HG03159 (cell line): ENCODE results near the gene OSTF1.

Experiments
- ATAC-seq: cut with Tn5 transposase; IDR thresholded peaks from one replicate; pipeline ENCODE4 v1.9.1; 2021; ENCODE audit warnings: mild to moderate bottlenecking, moderate library complexity; ENCODE audit not compliant: unreplicated experiment

The OSTF1 gene

GRCh38 chr9:75084081-75084672 lies 4.1 kb upstream of the OSTF1 start:
- ATAC-seq = no peak

DNA sequence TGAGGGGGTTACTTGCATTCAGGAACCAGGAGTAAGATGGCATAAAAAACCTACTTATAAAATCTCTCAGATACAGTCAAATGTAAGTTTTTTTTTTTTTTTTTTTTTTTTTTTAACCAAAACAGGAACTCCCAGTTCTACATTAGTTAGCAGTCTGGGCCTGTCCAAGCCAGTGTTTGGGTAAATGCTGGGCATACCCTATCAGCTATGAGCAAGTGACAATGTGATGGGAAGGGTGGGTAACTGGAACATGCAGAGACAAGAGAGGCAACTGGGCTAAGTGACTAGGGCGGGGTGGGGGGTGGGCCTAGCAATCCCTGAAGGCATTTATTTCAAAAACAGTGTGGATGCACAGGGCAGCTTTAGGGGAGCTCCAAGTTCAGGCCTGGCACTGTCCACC lies 2.7 kb upstream of the OSTF1 start:
- no peak for ATAC-seq

GRCh38 chr9:75086541-75087288 lies 1.6 kb upstream of the OSTF1 start:
- ATAC-seq = no peak

DNA sequence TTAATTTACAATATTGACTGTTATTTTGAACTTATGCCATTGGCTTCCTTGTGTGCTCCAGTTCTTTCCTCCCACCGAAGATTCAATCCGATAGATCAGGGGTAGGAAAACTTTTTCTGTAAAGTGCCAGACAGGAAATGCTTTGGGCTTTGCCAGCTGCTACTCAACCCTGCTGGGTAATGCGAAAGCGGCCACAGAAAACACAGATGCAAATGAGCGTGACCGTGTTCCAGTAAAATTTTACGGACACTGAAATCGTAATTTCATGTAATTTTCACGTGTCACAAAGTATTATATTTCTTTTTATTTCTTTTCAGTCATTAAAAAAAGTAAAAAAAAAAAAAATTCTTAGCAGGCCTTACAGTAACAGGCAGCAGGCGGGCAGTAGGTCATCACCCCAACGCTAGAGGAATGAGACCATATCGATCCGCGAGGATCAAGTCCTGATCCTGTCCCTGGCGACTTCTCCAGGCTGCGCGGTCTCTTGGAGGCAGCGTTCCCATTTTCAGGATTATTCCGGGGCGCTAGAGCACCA lies 958 bp upstream of the OSTF1 start:
- peak; percentile 30 for ATAC-seq

- ATAC-seq = peak; percentile 40
These were observed 495 bp downstream of the OSTF1 start for GRCh38 chr9:75088646-75089372.

GRCh38 chr9:75089373-75089766 lies 1.1 kb downstream of the OSTF1 start:
- no peak for ATAC-seq

DNA sequence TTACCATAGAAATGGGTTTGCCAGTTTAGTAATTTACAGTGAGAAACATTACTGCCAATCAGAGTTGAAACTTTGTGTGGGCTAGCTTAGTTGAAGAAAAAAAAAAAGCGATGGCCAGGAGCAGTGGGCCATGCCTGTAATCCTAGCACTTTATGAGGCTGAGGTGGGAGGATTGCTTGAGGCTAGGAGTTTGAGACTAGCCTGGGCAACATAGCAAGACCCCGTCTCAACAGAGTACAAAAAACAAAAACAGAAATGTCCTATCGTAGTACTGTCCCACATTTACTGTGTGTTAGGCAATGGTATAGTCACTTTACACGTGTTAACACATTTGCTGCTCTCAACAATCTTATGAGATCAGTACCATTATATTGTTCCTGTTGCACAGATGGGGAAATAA lies 2.3 kb downstream of the OSTF1 start:
- ATAC-seq = no peak

GRCh38 chr9:75092766-75093165 lies 4.5 kb downstream of the OSTF1 start:
- ATAC-seq = no peak

- ATAC-seq = no peak
These were observed 8.5 kb downstream of the OSTF1 start for GRCh38 chr9:75096796-75097195.

DNA sequence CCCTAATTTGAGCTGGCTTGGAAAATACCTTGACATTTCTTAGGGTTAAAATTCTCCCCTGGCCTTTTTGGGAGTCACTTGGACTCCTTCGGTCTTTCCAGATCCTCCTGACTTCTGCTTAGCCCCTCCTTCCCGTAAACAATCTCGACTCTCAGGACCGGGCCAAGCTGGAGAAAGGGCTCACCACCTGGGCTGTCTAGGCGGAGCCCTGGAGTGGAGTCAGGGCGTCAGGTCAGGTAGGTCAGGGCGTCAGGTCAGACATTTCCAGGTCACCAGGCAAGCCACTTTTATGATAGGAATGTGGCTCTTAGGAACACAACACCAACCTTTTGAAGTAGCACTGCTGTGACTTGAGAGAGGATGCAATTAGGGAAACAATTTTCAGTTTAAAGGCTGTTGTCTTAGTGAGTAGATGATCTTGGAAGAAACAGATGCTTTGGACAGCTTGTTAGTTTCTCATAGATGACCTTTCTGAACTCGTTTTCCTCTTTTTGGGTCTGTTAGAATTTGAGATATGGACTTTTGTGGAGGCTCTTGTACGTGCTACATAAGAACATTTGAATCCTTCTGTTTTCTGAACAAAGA lies 12.8 kb downstream of the OSTF1 start:
- ATAC-seq = no peak

DNA sequence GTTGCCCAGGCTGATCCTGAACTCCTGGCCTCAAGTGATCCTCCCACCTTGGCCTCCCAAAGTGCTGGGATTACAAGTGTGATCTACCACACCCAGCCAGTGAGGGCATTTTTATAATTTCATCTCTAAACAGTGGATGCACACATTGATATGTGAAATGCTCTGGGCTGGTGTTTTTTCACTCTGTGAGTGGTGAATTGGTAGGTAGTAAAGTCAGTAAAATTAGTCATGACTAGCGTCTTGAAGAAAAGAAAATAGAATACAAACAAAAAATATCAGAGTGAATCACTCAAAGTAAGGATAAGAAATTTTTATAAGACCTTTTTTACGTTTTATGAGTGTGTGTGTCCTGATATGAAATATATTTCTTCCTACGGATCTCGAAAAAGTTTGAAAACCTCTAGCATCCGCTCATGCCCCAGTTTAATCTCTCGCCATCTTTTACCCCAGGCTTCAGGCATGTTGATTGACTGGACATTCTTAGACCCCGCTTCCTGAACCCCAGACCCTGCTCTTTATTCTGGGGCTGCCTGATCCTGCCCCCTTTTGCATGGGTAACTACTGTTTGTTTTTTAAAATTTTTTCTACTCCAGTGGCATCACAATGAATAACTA lies 14.0 kb downstream of the OSTF1 start:
- no peak for ATAC-seq

DNA sequence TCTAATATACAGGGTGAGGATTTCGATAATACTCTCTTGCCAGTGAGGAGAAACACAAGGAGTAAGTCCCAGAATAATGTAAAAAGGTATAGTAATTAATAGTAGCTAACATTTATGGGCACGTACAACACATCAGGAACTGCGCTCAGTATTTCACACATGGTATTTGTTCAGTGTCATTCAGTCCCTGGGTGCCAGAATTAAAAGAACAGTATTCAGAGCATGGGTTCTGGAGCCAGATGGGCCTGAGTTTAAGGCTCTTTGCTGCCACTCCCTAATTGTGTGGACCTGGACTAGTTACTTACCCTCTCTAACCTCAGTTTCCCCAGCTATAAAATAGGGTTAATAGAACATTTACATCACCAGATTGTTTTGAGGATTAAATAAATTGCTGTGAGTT lies 16.3 kb downstream of the OSTF1 start:
- no peak for ATAC-seq

DNA sequence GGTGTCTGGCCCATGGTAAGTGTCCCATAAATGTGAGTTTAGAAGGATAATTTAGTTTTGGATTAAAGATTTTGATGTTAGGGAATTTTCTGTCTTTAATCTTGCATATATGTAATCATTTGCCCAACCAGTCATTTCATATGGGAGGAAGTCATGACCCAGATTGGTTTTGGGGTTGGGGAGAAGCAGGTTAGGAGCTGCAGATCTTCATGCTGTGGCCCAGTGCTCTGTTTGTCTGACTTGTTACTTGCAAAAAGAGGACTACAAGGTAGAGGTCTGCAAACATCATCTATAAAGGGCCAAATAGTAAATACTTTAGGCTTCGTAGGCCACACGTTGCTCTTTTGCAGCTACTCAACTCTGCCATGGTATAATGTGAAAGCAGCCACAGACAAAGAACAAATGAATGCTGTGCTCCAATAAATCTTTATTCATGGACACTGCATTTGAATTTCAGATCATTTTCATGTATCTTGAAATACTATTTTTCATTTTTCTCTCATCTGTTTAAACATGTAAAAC lies 16.8 kb downstream of the OSTF1 start:
- ATAC-seq = no peak

DNA sequence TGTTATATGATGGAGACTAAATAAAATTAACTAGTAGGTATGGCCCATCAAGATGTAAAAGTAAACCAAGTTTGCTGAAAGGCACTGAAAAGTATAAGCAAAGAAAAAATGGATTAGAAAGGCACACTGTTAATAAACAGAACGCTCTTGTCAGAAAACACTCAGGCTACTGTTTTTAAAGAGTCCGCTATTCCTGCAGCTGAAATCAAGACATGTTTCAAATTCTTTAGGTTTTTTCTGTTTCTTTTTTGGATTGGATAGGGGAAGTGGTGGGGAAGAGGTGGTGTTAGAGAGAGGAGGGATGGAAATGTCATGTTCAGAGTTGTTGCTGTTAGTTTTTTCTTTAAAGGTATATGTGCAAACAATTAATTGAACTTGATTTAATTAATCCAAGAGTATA lies 17.5 kb downstream of the OSTF1 start:
- no peak for ATAC-seq

DNA sequence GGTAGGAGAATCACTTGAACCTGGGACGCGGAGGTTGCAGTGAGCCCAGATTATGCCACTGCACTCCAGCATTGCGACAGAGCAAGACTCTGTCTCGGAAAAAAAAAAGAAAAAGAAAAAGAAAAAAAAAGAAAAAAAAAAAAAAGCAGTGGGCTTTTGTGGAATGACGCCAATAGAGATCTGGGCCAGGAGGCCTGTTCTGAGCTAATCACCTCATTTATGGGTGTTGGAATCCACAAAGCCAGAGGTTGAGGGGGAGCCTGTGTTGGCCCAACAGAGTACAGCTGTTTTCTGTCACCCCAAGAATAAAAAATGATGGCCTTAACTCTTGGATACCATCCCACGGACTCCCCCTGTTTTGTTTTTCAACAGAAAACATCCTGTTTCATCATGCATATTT lies 18.5 kb downstream of the OSTF1 start:
- ATAC-seq = no peak

DNA sequence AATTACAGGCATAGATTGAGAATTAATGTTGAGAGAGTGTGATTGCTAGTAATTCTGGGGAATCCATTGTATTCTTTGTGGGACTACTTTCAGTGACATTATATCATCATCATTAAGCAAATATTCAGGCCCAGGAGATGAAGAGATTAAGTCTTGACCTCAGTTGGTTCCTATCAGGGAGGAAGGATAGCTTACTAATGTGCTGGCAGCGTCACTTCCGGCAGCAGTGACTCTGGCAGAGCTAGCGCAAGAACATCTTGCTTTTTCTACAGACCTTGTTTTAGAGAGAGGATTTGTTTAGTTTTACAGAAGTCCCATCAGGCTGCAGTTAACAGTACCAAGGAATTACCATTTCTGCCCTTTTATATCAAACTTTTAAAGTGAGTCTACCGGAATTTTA lies 20.3 kb downstream of the OSTF1 start:
- ATAC-seq = no peak

DNA sequence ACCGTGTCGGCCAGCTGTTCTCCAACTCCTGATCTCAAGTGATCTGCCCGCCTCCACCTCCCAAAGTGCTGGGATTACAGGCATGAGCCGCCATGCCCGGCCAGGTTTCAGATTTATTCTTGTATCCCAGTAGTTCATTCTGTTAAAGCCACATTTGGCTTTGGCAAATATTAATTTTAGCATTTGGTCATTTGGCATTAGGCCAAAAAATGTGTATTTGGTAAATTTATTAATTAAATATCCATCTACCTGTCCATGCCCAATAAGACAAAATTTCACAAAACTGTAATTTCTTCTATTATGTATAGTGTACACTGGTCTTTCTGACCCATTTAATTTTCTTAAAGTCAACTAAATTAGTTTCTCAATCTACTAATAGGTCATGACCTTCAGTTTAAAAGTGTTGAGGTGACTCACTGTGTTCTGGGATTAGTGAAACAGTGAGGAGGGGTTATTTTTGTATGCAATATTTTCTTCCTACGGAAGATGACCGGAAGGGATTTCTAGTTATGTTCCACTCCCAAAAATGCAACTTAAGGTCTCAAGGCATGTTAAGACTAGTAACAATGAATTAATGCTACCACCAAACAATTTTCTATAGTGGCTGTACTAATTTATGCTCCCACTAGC lies 21.0 kb downstream of the OSTF1 start:
- no peak for ATAC-seq

DNA sequence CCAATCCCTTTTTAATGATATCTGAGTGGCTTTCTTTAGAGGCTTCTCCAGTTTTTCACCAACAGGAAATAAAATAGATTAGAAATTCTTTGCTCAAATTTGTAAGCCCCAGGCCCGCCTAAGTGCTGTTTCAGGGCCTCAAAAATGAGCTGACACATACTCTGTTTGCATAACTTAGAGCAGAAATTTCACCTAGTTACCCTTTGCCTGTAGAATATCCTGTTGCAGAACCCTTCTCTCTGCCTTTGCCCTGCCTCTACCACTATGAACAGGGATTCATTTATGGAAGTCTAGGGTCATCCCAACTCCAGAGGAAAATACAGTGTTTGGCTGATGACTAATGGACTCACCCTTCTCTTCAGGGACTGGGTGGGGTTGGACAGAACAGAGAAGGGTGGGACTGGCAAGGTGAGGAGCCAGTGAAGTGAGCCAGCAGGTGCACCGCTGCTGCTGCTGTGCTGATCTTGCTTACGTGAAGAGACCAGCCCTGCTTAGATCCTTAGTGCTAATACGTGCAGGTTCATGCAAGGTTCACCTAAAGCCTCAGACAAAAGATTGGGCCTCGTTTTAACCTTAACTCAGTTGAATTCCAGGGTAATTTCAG lies 22.8 kb downstream of the OSTF1 start:
- ATAC-seq = no peak

- no peak for ATAC-seq
These were observed 24.5 kb downstream of the OSTF1 start for GRCh38 chr9:75112789-75113188.

- no peak for ATAC-seq
These were observed 28.0 kb downstream of the OSTF1 start for GRCh38 chr9:75116306-75116705.
